ENCODE data around the gene MKNK2. TPM values are rescaled to one million over a fixed set of nuclear protein-coding genes. Genes with fewer than 3 reads are reported as not detected.
"Not testable (repeated sequence)": the region's sequence is repeated elsewhere in the genome, so short reads cannot be mapped to it uniquely, and the experiment has no call there.

MKNK2 gene
- total RNA-seq, 1 donor from 2014 or later: 1,134 TPM

DNA sequence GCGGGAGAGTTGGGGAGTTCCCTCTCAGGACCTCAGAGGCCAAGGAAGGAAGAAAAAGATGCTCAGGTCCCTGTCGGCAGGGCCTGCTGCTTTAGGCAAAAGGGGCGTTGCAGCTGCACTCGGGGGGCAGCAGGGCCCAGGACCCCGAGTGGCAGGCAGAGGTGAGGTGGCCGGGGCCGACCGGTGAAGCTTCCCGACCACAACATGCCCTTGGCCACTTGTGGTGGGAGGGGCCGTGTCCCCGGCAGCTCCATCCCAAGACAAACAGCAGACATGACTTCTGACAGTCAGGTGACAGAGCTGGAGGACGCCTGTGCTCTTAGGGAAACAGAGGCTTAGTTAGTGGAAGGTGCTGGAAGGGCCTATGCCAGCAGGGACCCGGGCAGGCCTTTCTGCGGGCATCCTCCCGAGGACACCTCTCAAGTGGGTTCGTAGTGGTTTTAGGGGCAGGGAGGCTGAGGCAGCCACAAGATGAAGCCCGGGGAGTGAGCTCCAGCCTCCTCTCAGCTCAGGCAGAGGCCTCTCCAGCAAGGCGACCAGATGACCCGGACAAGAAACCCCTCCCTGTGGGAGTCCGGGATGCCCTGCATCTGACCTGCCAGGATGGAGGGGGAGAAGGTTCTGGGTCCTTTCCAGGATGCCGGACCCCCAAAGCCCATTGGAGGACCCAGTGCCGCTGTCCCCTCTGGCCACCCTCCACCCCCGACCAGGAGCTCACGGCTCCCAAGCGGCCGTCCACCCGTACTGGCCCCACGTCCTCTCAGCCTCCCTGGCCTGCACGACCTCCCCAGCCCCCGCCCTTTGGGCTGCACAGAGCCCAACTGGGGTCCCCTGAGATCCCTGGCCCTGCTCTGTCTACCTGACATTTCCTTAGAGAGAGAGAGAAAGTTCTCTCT, 59.8 kb downstream of the MKNK2 start:
- H3K4me3 Mint-ChIP-seq: no peak overlapping the region
- no peaks in the 10 kb centered on the region for H3K9me3 Mint-ChIP-seq
- peaks cover 60% of the 10 kb centered on the region for H3K36me3 Mint-ChIP-seq (ENCODE audit: low read depth)
- intact Hi-C loops (cut with micrococcal nuclease): no loop called here
- peaks cover 2% of the 10 kb centered on the region for H3K4me1 Mint-ChIP-seq
- ChIA-PET POLR2A (interaction anchor here (0.7 to 0.9 kb wide), 2 partner anchors 140 to 289 kb away, joined by 3 to 4 read pairs; no protein-coding TSS in a partner anchor), CTCF (no interaction called here)
- no peak overlapping the region for H3K27ac Mint-ChIP-seq
- no peak for ATAC-seq (ENCODE audit: low read depth)
- TF ChIP-seq CTCF (IDR thresholded peaks at IDR 0.05): no peak
- DNase-seq: no peak
- H3K27me3 Mint-ChIP-seq: no peaks in the 10 kb centered on the region

DNA sequence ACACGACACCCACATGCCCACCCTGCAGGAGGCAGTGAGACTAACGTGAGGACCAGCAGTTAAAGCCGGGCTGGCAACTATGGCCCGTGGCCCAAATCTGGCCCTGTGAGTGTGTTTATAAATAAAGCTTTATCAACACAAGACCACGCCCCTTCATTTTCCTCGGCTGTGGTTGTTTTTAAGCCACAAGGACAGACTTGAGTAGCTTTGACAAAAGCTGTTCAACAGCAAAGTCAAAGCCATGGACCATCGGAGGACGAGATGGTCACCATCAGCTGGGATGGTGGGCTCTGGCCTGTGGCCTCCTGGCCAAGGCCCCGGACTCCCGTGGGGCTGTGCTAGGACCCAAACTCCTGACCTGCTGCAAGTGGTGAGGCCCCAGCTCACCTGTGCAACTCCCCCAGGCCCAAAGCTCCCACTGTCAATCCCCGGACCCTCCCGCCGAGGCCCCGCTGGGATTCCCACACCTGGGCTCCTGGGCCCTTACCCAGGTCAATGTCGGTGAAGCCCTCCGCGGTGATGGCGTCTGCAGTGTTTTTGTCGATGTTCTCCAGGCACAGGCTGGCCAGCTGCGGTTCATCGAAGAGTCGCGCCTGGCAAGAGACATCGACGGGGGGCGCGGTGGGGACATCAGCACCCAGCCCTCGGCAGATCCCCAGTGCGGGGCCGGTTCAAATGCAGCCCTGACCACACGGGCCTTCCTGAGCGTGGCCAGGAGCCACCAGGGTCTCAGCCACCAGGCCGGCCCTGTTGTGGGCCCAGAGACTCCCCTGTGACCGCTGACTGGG, 60.6 kb downstream of the MKNK2 start:
- DNase-seq (no peak), ATAC-seq (ENCODE audit: low read depth) (no peak)
- no peaks in the 10 kb centered on the region for H3K4me1 Mint-ChIP-seq
- no peak overlapping the region for H3K4me3 Mint-ChIP-seq
- H3K27me3 Mint-ChIP-seq: no peaks in the 10 kb centered on the region
- H3K27ac Mint-ChIP-seq: no peak overlapping the region
- ChIA-PET CTCF (no interaction called here), POLR2A (interaction anchor here (0.9 kb wide), 1 partner anchor 290 kb away, joined by 3 read pairs; no protein-coding TSS in a partner anchor)
- no peaks in the 10 kb centered on the region for H3K9me3 Mint-ChIP-seq
- peaks cover 59% of the 10 kb centered on the region for H3K36me3 Mint-ChIP-seq (ENCODE audit: low read depth)
- no peak for TF ChIP-seq CTCF (IDR thresholded peaks at IDR 0.05)
- intact Hi-C loops (cut with micrococcal nuclease): no loop called here

DNA sequence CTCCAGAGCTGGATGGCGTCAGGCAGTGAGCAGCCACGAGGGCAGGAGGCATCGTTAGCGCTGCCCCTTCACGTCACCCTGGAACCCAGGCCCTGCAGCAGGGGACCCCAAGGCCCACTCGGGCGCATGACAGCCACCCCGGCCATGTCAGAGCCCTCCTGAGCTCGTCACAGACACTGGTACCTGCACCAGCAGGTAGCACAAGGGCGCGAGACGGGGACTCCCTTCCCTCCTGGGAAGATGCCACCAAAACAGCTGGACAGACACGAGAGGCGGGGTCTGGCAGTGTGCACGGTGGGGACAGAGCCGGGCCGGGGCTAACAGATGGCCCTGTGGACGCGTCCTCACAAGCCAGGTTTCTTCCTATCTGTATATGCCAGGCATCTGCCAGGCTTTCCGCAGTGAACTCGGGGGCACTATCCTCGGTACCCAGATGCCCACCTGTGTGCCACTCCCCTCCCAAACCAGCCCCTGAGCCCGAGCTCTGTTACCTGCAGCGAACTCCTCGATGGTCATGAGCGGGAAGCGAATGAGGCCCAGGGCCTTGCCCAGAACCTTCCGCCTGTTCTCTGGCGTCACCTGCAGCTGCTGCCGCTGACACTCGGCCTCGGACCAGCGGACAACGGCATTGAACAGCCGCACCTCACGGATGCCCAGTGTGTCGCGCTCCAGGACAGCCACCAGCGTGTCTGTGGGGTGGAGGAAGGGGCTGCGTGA, 61.4 kb downstream of the MKNK2 start:
- DNase-seq (no peak), ATAC-seq (ENCODE audit: low read depth) (no peak)
- Mint-ChIP-seq H3K36me3 (ENCODE audit: low read depth) (peaks cover 63% of the 10 kb centered on the region), H3K9me3 (no peaks in the 10 kb centered on the region), H3K4me3 (no peak overlapping the region), H3K4me1 (no peaks in the 10 kb centered on the region), H3K27me3 (no peaks in the 10 kb centered on the region), H3K27ac (no peak overlapping the region)
- ChIA-PET POLR2A (no interaction called here), CTCF (no interaction called here)
- TF ChIP-seq CTCF (IDR thresholded peaks at IDR 0.05): no peak
- intact Hi-C loops (cut with micrococcal nuclease): no loop called here

GRCh38 chr19:1988464-1988863, 62.6 kb downstream of the MKNK2 start:
- not testable (repeated sequence) for H3K27ac Mint-ChIP-seq

More at GRCh38 chr19:1988464-1988863, 62.6 kb downstream of the MKNK2 start:
- H3K27me3 Mint-ChIP-seq; CTCF ChIA-PET; ATAC-seq (ENCODE audit: low read depth); POLR2A ChIA-PET; intact Hi-C loops (cut with micrococcal nuclease); H3K4me3 Mint-ChIP-seq; H3K4me1 Mint-ChIP-seq; DNase-seq; H3K9me3 Mint-ChIP-seq: not testable (repeated sequence)
- peaks cover 65% of the 10 kb centered on the region for H3K36me3 Mint-ChIP-seq (ENCODE audit: low read depth)

Other genes starting within 250 kb of the MKNK2 start
- gene ATP8B3, start 239.0 kb downstream of the MKNK2 start, total RNA-seq: 2.3 and 3.9 TPM in 2 replicates
- gene REXO1, start 202.8 kb downstream of the MKNK2 start, total RNA-seq: 56.3 and 69.6 TPM in 2 replicates
- 21.5 and 25.2 TPM in 2 replicates for gene KLF16, start 187.7 kb downstream of the MKNK2 start, total RNA-seq
- gene ABHD17A, start 165.7 kb downstream of the MKNK2 start, total RNA-seq: 57.4 and 64.3 TPM in 2 replicates
- 8.5 and 14.1 TPM in 2 replicates for gene ADAT3, start 145.8 kb downstream of the MKNK2 start, total RNA-seq
- gene SCAMP4, start 145.8 kb downstream of the MKNK2 start, total RNA-seq: 47.6 and 59.7 TPM in 2 replicates
- 83.1 and 89.1 TPM in 2 replicates for gene CSNK1G2, start 110.1 kb downstream of the MKNK2 start, total RNA-seq
- 55.1 and 57.3 TPM in 2 replicates for gene BTBD2, start 35.5 kb downstream of the MKNK2 start, total RNA-seq
- 179 and 189 TPM in 2 replicates for gene MOB3A, start 45.1 kb upstream of the MKNK2 start, total RNA-seq
- 73.0 and 78.6 TPM in 2 replicates for gene IZUMO4, start 45.7 kb upstream of the MKNK2 start, total RNA-seq
- gene AP3D1, start 100.3 kb upstream of the MKNK2 start, total RNA-seq: 97.2 and 109 TPM in 2 replicates
- gene DOT1L, start 112.7 kb upstream of the MKNK2 start, total RNA-seq: 55.0 and 65.2 TPM in 2 replicates
- gene PLEKHJ1, start 185.1 kb upstream of the MKNK2 start, total RNA-seq: 74.4 and 74.9 TPM in 2 replicates
- gene SF3A2, start 185.6 kb upstream of the MKNK2 start, total RNA-seq: 107 and 117 TPM in 2 replicates
- 2.8 and 4.8 TPM in 2 replicates for gene AMH, start 198.1 kb upstream of the MKNK2 start, total RNA-seq
- 0.31 and 0.54 TPM in 2 replicates for gene JSRP1, start 205.2 kb upstream of the MKNK2 start, total RNA-seq
- gene PEAK3, start 230.9 kb upstream of the MKNK2 start, total RNA-seq: 0.09 TPM in 1 of 2 replicates, not detected in the other

Measured in activated B cell treated with CpG ODN at 0.5 μM for 24 hours (primary cell).